SK-MEL-5 (cell line): ENCODE results near the gene ING5. TPM values are rescaled to one million over a fixed set of nuclear protein-coding genes. Genes with fewer than 3 reads are reported as not detected.

Experiments used
- DNase-seq: peaks from one replicate; pipeline ENCODE4 v3.0.0-alpha.2; 2016; ENCODE audit warnings: low read depth, low spot score
- in situ Hi-C: cut with HindIII; loops from 2 replicates; pipeline ENCODE4 v1.10.0; 2016; ENCODE audit warnings: low sequenced_read_pairs, high pct_unique_total_duplicates, low pct_unique_long_range_greater_than_20kb
- total RNA-seq: library from RNA; depleted of rRNA; stranded (reverse); fragments of >200 nt; shearing (Covaris generic); gene quantifications from 2 replicates; pipeline ENCODE4 v1.2.3, GENCODE V29; 2014

ING5 gene
- total RNA-seq, 1 experiment from 2014 or later: 23.9 TPM

- in situ Hi-C loops: no loop called here
- peak; percentile 2 for DNase-seq
Measured at GRCh38 chr2:241764275-241765241, 62.7 kb downstream of the ING5 start.

GRCh38 chr2:241767464-241768250 lies 65.8 kb downstream of the ING5 start:
- in situ Hi-C loops: no loop called here
- DNase-seq: no peak

DNA sequence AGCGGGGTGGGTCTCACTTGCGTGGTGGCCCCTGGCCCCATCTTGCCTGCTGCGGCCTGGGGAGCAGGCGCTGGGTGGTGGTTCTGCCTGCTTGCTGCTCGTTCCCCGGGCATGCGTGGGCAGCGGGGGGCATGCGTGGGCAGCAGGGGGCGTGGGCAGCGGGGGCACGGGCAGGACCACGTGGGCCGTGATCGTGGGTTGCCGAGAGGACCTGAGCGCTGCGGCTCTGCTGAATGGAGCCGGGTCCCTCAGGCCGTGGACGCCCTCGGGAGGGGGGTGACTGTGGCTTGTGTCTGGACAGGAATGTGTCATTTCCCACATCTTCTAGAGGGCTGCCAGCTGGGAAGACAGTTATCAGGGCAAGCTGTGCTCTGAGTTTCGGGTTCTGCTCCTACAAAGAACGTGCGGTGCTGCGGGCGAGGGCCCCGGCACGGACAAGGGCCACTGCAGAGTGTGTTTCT lies 66.4 kb downstream of the ING5 start:
- no peak for DNase-seq

DNA sequence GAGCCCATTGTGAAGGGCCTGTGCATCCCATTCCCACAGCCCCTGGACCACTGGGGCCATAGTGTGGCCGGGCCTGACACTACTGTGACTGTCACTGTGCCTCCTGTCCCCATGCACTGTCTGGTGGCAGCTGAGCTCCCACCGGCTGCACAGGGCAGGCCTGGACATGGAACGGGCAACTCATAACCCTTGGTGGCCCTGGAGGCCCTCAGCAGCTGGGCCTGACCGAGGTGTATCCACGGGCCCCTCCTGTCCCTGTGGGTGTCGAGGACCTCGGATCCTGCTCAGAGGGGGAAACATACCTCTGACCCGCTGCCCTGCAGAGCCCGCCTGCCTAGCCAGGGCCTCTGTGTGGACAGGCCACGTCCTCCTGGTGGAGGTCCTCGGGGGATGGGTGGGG lies 67.0 kb downstream of the ING5 start:
- DNase-seq: no peak
- in situ Hi-C loops: no loop called here

More for the DNA sequence above, 66.4 kb downstream of the ING5 start:
- in situ Hi-C loops: no loop called here

DNA sequence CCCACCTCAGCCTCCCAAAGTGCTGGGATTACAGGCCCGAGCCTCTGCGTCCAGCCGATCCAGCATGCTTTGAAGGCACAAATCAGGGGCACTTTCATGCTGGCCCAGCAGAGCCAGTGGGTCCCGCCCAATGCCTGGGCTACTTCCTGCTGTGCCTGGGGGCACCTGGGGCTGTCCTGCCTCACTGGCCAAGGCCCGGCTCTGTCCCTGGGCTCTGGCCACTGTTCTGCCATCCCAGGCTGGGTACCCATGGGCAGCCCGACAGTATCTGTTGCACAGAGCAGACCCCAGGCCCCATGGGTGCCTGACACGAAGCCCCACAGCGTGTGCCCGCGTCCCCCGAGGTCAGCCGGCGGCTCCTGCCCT lies 68.0 kb downstream of the ING5 start:
- DNase-seq: no peak
- in situ Hi-C loops: no loop called here

DNA sequence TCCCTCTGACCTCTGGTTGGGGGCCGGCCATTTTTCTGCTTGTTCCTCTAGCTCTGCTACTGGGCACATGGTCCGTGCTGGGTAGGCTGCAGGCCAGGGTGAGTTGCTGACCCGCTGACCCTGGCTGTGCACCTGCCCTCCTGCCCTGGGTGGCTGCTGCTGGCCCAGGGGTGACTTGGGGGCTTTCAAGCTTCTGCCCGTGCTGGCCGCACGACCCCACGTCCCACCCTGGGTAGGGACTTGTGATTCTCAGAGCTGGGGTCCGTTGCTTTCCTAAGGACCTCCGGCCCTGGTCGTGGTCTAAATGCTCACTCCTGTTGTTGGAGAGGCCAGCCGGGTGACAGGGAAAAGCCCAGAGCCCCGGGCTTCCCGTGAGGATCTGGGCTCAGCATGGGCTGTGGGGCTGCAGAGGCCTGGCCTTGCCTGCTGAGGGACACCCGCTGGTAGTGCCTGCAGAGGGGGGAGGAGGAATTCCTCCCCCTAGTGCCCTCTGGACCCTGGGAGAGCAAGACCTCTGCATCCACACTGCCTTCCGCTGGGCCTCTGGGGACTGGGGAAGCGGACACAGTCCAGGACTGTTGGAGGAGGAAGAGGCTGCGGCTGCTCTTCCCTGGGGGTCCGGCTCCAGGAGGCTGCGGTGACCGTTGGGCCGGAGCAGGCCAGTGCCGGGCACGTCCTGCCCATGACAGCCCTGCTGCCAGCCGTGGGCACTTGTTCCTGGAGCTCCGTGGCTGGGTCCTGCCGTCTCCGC lies 68.5 kb downstream of the ING5 start:
- in situ Hi-C loops: no loop called here
- no peak for DNase-seq

DNA sequence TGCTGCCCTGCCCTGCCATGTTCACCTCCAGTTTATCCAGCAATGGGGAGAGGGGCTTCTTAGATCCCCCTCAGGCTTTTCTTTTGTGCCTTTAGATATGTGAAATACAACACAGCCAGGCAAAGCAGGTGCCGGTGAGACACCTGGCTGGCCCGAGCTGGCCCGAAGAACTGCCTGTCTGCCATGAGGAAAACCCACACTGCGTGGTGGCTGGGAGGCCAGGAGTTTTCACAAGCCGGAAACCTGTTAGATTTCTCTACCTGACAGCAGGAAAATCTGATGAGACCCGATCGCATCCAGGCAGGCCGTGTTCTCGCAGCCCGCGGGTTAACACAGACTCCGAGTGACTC lies 69.1 kb downstream of the ING5 start:
- no peak for DNase-seq
- in situ Hi-C loops: no loop called here

GRCh38 chr2:241771286-241772062 lies 69.6 kb downstream of the ING5 start:
- DNase-seq: no peak
- in situ Hi-C loops: no loop called here

- in situ Hi-C loops: no loop called here
- DNase-seq: no peak
Measured at GRCh38 chr2:241772063-241772499, 70.2 kb downstream of the ING5 start.

DNA sequence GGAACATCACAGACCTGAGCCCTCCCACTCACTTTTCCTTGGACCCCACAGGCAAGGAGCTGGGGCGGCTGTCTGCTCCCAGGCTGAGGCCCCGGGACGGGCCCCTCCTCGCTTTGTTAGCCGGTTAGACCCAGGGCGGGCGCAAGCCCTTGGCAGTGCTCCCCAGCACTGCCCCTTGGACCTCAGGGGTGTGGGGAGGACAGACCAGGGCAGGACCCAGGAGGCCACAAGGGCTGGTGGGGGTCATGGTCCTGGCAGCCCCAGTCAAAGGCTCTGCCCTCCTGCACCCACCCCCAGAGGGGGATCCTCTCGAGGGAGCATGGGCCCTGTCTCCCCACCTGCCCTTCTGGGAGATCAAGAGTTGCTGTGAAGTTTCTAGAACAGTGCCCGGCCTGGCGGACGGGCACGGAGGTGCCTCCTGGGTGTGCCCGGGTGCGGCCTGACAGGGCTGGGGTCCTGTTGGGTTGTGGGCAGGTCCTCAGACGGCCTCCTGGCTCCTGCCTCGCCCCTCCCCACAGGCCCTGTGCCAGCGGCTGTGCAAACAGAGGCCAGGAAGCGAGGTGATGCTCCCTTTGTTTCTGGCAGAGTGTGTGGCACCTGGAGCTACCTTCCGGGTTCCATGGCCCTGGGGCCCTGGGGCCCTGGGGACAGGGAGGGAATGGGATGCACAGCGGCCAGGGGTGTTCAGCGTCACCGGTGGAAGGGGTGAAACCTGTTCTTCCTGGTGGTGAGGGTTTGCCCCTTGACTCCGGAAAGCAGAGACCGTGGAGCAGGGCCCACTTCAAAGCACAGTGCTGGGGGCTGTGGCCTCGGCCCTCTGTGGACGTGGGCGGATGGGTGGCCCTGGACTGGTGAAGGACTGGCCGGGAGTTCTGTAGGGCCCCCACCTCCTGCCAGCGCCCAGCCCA lies 71.9 kb downstream of the ING5 start:
- DNase-seq: no peak
- in situ Hi-C loops: no loop called here

DNA sequence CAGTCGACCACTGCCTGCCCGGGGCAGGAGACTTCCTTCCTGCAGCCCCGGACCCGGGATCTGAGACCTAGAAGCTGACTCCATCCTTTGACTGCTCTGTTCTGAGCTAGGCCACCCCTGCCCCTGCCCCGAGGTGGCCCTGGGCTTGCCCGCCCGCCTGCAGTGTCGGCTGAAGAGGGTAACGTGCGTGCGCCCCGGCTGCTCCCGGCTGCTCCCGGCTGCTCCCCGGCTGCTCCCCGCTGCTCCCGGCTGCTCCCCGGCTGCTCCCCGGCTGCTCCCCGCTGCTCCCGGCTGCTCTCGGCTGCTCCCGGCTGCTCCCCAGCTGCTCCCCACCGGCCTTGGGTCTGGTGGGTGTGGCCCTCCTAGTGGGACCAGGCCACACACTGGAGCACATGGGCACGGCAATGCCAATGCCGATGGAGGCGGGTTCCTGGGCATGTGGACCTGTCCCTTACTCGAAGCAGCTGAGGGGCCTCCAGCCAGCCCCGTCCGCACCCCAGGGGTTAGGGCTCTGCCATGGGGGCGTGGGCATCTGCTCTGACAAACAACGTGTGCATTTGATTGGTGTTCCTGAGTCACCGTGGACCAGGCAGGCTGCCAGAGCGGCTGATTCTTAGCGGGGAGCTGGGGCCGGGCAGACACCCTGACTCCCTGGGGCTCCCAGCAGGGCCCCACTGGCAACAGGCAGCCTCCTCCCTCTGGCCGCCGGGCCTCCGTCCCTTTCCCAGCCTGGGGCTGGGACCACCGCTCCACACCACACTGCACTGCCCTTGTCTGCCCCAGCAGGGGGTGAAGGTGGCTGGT lies 72.8 kb downstream of the ING5 start:
- no peak for DNase-seq
- in situ Hi-C loops: no loop called here

DNA sequence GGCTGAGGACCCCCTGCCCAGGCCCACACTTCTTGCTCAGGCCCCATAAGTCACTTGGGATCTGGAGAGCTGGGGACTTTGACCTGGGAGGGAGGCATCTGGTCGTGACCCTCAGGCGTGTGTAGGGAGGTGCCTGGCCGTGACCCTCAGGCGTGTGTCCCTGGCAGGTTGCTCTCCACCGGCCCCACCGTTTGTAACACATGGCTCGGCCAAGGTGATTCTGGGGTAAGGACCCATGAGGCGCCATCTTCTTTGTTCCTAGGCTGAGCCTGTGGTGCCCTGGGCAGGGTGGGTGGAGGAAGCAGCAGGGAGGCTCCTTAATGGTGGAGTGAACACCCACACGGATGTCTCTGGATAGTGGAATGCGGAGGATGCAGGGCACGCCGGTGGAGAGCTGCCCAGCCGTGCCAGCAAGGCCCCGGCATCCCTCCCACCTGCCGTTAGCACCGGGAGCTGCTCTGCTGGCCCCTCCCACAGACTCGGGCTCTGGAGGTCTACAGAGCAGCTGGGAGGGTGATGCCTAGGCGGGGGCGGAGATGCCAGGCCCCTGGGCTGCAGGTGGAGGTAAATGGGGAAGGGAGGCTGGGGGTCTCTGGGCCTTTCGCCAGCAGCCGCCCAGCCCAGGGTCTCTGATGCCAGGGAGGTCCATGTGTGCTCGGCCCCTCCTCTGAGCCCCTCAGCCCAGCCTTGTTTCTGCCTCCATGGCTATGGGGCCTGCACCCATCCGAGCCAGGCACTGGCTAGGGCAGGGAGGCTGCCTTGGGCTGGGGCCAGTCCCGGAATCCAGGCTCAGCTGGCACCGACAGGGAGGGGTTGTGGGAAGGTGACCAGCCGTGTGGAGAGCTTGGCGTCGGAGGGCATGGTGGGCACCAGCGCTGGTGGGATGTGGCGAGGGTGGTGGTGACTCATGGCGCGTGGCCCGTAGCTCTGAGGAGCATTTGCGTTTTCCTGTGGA lies 73.7 kb downstream of the ING5 start:
- in situ Hi-C loops: no loop called here
- DNase-seq: no peak

- in situ Hi-C loops: no loop called here
- DNase-seq: no peak
Measured at GRCh38 chr2:241776336-241777169, 74.7 kb downstream of the ING5 start, which contains the start of gene GAL3ST2. TSS of gene GAL3ST2 (plus strand) at chr2:241776822. CDS start at chr2:241776956, 134 bp downstream.

DNA sequence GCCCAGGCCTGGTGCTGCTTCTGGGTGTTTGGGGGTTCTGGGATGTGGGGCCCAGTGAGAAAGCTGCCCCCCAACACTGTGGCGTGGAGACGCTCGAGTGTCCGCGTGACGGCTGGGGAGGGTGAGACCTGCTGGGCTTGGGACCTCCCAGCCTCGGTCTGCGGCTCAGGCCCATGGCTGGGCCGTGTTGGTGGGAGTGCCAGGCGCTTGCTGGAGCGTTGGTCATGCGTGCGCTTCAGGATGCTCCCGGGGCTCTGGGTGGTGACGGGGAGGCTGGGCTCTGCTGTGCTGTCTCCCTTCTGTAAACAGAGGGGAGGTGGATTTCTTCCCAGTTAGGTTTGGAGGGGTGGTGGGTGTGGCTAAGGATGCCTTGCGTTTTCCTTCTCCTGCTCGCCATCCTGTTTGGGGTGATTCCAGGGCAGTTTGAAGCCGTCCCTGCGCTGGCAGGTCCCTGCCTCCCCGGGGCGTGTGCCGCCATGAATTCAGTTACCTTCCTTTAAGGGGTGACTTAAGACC lies 75.4 kb downstream of the ING5 start:
- no peak for DNase-seq
- in situ Hi-C loops: no loop called here
